C1 segment of cervical spinal cord (tissue), 14 donors: ENCODE results near the gene OR13C8.
"Not testable (repeated sequence)": the region's sequence is repeated elsewhere in the genome, so short reads cannot be mapped to it uniquely, and the experiment has no call there.

Experiments used
- DNase-seq, 14 donors: peaks; one replicate each; lab custom pipeline; 2025; lab: John Stamatoyannopoulos, UW

The OR13C8 gene, protein sequence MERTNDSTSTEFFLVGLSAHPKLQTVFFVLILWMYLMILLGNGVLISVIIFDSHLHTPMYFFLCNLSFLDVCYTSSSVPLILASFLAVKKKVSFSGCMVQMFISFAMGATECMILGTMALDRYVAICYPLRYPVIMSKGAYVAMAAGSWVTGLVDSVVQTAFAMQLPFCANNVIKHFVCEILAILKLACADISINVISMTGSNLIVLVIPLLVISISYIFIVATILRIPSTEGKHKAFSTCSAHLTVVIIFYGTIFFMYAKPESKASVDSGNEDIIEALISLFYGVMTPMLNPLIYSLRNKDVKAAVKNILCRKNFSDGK

DNA sequence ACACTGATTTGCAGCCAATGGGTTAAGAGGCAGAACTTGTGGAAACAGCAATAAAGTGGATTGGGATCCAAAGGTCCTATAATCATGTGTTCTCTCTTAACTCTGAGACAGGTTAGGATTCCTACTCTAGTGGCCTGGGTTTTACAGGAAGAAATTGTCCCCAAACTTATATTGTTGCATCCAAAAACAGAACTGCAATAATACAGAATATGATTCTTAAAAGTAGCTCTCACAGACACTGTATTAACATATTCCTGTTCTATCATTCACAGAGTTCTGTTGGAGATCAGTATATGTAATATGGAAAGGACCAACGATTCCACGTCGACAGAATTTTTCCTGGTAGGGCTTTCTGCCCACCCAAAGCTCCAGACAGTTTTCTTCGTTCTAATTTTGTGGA, at the start of gene OR13C8:
TSS of gene OR13C8 (plus strand) at position 301 of the 400 bp plus-strand sequence. CDS start at position 301, 0 bp downstream.
- DNase-seq: no peak

DNA sequence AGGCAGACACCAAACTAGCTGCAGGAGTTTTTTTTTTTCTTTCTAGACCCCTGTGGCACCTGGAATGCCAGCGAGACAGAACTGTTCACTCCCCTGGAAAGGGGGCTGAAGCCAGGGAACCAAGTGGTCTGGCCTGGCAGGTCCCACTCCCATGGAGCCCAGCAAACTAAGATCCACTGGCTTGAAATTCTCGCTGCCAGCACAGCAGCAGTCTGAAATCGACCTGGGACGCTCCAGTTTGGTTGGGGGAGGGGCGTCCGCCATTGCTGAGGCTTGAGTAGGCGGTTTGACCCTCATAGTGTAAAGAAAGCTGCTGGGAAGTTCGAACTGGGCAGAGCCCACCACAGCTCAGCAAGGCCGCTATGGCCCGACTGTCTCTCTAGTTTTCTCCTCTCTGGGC, 48.7 kb upstream of the OR13C8 start:
- DNase-seq: not testable (repeated sequence)

- DNase-seq: no peak
Observed at GRCh38 chr9:104527109-104527508, 41.9 kb upstream of the OR13C8 start, which contains the start of gene OR13C4. Gene OR13C4 (minus strand): TSS chr9:104527209. CDS start chr9:104527209, 0 bp downstream.

DNA sequence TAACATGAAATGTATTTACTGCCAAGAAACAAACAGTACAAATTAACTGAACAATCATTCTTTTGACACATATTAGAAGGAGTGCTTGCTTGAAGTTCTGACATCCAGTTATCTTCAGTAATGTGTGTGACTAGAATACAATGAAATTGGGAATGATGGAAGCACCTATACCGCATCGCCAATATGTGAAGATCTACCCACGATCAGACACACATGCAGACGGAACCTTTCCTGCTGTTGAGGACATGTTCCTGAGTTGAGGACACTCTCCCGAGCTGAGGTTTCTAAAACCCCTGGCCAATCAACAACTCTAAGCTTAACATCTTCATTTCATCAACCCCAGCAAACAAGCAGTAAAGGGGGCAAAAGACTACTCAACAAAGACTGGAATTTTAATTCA, 32.2 kb upstream of the OR13C8 start, which contains the start of gene OR13C3:
TSS of gene OR13C3 (minus strand) at position 101 of the 400 bp plus-strand sequence. CDS start 133 bp downstream, outside the sequence.
- DNase-seq: no peak

GRCh38 chr9:104539275-104539674, 29.7 kb upstream of the OR13C8 start:
- no peak for DNase-seq

- no peak for DNase-seq
Observed at GRCh38 chr9:104544644-104545043, 24.3 kb upstream of the OR13C8 start.

DNA sequence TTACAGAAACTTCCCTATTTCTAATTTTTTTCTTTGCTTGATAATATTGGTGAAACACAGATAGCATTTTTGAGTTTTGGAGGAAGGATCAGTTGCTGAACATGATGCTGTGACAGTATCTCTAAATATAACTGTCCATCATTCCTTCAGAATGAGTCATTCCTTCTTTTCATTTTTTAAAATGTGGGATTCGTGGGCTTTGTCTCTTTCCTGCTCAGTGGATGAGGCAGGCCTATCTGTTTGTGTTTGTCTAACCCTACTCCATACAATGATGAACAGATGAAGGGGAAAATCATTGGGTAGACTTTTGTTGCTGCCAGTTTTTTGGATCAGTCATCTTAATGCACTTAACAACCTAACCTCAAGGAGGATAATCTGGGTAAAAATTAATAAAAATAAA, 15.7 kb upstream of the OR13C8 start:
- no peak for DNase-seq

DNA sequence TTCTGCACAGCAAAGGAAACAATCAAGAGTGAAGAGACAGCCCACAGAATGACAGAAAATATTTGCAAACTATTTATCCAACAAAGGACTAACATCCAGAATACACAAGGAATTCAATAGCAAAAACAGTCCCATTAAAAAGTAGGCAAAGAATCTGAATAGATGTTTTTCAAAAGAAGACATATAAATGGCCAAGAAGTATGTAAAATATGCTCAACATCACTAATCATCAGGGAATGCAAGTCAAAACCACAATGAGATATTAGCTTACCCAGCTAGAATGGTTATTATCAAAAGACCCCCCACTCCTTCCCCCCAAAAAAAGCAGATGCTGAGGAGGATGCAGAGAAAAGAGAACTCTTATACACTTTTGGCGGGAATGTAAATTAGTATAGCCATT, 13.4 kb upstream of the OR13C8 start:
- no peak for DNase-seq

- DNase-seq: no peak
Observed at GRCh38 chr9:104556830-104557634, 11.9 kb upstream of the OR13C8 start.

- DNase-seq: no peak
Observed at GRCh38 chr9:104564358-104564757, 4.6 kb upstream of the OR13C8 start.

DNA sequence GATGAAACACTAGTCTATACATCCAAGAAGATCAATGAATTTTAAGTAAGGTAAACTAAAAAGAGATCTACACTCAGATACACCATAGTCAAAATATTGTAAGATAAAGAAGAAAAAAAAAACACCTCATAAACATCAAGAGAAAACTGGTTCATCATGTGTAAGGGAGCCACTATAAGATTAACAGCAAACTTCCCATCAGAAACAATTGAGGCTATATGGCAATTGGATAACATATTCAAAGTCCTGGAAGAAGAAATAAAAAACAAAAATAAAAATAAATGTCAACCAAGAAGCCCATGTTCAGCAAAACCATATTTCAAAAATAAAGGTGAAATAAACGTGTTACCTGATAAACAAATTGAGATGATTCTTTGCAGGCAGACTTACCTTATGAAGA, 3.6 kb downstream of the OR13C8 start:
- DNase-seq: no peak

DNA sequence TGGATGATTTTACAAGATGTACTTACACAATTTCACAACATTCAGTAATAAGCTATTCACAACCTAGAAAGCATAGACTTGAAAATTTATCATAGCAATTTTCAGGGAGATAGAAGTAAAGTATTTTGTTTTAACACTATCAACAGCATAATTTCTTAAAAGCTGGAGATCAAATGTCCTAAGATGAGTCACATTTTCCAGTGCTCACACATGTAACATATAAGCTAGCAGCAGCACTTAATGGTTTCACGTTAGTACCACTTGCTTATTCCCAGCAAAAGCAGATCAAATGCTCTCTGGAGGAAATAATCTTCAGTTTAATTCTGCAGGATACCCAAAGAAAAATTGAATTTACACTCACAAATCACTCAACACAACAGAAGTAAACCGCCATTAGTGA, 6.5 kb downstream of the OR13C8 start:
- DNase-seq: no peak

DNA sequence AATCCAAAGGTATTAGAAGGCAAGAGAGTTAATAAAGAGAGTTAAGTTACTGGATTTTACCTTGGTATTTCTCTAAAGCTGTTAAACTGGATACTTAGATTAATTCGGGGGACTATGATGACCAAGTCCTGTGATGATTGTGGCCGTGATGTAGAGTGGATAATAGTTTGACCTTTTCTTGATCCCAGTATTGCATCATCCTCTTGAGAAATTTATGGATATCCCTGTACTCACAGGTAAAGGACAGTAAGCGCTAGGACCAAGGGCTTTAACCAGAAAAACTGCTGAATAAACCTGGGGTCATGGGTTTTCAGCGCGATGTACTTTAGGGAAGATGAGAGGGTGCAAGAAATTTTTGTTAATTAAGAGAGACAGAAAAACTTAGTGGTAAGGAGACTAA, 8.3 kb downstream of the OR13C8 start:
- no peak for DNase-seq

DNA sequence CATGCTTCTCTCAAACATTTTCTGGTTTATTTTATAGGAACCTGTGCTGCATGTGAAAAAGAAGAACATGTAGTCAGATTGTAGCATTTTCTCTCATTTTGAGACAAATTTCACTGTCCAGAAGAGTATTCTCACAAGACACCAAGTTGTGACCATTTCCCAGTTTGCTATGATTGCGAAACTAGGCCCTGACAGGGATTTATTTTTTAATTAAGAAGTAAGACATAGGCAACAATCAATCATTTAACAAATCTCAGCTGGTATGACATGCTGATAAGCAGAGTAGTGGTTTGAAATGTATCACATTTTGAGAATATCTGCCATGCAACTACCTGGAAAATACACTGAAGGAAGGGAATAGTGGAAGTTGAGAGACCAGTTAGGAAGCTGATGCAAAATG, 11.6 kb downstream of the OR13C8 start:
- DNase-seq: no peak

- DNase-seq: no peak
Observed at GRCh38 chr9:104586496-104587180, 17.7 kb downstream of the OR13C8 start.

DNA sequence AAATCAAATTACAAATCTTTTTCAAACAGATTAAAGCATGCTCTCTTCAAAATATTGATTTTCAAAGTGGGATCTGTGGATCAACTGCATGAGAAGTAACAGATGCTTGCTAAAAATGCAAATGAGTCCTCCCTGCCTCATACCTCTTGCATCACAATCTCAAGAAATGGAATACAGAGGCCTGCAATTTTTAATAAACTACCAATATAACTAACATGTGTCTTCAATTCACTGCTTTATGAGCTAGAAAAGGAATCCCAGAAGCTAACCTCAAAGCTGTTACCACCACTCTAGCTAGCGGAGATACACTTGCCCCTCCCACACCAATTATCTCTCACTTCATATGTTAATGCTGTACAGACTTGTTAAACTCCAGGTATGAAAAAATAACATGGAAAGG, 20.7 kb downstream of the OR13C8 start:
- DNase-seq: no peak

DNA sequence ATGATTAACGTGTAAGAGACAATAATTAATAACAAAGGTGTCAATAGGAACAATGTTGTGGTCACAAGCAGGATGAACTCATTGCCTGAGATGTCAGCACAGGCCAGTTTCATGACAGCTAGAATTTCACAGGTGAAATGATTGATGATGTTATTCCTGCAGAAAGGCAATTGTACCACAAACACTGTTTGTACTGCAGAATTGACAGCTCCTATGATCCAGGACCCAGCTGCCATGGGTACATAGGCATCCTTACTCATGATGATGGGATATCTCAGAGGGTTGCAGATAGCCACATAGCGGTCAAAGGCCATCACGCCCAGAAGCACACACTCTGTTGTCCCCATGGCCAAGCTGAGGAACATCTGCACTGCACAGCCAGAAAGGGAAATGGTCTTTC, 29.8 kb downstream of the OR13C8 start:
- not testable (repeated sequence) for DNase-seq

DNA sequence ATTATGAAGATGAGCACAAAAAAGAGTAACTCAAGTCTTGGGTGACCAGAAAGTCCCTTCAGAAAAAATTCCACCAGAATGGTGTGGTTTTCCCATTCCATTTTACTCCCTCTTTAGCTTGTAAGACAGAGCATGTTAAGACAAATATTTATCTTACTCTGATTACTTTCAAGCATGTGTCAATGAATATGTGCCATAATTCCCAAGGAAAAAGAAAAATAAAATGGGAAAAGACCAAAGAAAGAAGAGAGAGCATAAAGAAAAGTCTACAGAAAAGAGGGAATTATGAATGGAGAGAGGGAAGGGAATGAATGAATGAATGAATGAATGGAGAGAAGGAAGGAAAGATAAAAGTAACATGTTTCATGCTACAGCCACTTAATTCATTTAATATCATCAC, 30.3 kb downstream of the OR13C8 start, which contains the start of gene OR13C5:
TSS of gene OR13C5 (minus strand) at position 101 of the 400 bp plus-strand sequence. CDS start at position 101, 0 bp downstream.
- DNase-seq: not testable (repeated sequence)

GRCh38 chr9:104604801-104605200, 35.8 kb downstream of the OR13C8 start:
- no peak for DNase-seq

DNA sequence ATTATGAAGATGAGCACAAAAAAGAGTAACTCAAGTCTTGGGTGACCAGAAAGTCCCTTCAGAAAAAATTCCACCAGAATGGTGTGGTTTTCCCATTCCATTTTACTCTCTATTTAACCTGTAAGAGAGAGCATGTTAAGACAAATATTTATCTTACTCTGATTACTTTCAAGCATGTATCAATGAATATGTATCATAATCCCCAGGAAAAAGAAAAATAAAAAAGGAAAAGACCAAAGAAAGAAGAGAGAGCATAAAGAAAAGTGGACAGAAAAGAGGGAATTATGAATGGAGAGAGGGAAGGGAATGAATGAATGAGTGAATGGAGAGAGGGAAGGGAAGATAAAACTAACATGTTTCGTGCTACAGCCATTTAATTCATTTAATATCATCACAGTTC, 36.6 kb downstream of the OR13C8 start, which contains the start of gene OR13C2:
TSS of gene OR13C2 (minus strand) at position 101 of the 400 bp plus-strand sequence. CDS start at position 101, 0 bp downstream.
- not testable (repeated sequence) for DNase-seq

GRCh38 chr9:104606152-104606551, 37.2 kb downstream of the OR13C8 start:
- no peak for DNase-seq

- no peak for DNase-seq
Observed at GRCh38 chr9:104608336-104608735, 39.4 kb downstream of the OR13C8 start.
